Measurements from ENCODE around the gene SGCD.

Gene SGCD

DNA sequence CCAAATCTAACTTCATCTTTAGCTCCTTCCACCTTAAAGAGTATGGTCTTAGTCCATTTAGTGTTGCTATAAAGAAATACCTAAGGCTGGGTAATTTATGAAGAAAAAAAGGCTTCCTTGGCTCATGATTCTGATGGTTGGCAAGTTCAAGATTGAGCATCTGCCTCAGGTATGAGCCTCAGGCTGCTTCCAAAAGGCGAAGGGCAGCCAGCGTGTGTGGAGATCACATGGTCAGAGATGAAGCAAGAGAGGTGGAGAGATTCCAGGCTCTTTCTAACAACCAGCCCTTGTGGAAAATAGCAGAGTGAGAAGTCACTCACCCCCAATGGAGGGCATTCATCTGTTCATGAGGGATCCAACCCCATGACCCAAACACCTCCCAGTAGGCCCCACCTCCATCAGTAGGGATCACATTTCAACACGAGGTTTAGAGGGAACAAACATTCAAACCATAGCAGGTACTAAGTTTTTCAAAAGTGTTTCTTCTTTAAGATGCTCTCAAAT, 225.9 kb downstream of the SGCD start:
- no peak overlapping the region for H3K4me3 ChIP-seq (ENCODE audit: insufficient read depth in 1 of 2, low read depth in 1 of 2, low read length in 2 of 2)
- 85% methylated on average over 3 of the region's 3 CpGs for WGBS

DNA sequence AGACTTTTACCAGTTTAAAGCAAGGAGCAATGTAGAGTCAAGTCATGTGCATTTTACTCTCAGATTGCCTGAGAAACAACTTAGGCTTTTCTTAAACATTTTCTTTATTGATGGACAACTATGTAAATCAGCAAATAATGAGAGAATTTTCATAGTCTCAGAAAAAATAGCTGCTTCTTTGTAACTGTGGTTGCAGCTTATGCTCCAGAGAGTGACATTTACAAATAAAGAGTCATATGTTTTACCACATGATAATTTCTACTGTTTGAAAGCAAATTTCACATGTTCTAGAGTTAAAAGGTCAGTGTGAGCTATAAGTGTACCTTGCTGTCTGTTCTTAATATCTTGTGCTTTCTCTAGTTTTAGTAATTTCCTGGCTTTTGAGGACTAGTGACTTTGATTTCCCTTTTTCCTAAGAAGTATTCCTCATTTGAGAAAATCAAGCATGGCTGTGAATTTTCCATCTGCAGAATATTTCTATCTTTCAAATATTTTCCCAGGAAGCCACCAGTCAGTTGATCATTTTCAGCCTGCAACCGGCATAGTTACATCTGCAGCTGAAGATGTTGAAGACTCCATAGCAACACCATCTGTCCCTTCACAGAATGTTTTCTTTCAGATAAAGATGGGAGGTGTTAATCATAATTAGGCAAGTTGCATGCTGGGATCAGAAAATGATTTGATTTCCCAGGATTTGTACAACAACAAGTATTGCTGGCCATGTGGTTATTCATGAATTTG, 229.9 kb downstream of the SGCD start:
- no CpG with 5 or more reads among the region's 1 CpG for WGBS
- Histone ChIP-seq H3K36me3 (ENCODE audit: control insufficient read depth in 1 of 2, insufficient read depth in 2 of 2, low read depth in 1 of 2, low read length in 2 of 2) (no peaks in the 10 kb centered on the region), H2AK5ac (ENCODE audit: low read length, severe bottlenecking) (no peak overlapping the region), H3K27ac (ENCODE audit: low read length, poor library complexity, severe bottlenecking) (no peak overlapping the region), H2BK15ac (ENCODE audit: low read depth, poor library complexity, severe bottlenecking) (no peak overlapping the region), H3K14ac (ENCODE audit: low read length in 2 of 2) (no peak overlapping the region), H2BK5ac (ENCODE audit: low read depth, low read length, poor library complexity, severe bottlenecking) (no peak overlapping the region), H3K4ac (ENCODE audit: low read depth in 1 of 2, low read length in 2 of 2) (no peak overlapping the region), H3K79me1 (replicated peaks; ENCODE audit: low read length, poor library complexity, severe bottlenecking) (no peaks in the 10 kb centered on the region), H3K18ac (ENCODE audit: low read depth in 1 of 2, low read length in 2 of 2) (no peak overlapping the region), H2BK12ac (ENCODE audit: low read length in 2 of 2) (no peak overlapping the region), H3K4me3 (ENCODE audit: insufficient read depth in 1 of 2, low read depth in 1 of 2, low read length in 2 of 2) (no peak overlapping the region), H3K4me1 (ENCODE audit: control insufficient read depth, insufficient read depth, low read depth, low read length) (no peaks in the 10 kb centered on the region), H3K9ac (ENCODE audit: low read length) (no peak overlapping the region), H4K91ac (ENCODE audit: low read length) (no peak overlapping the region), H2AFZ (ENCODE audit: low read depth, low read length) (no peak overlapping the region), H3K23ac (ENCODE audit: low read length in 2 of 2) (no peak overlapping the region), H3K9me3 (ENCODE audit: control insufficient read depth, low read length) (no peaks in the 10 kb centered on the region), H3K27me3 (ENCODE audit: control insufficient read depth in 1 of 2, insufficient read depth in 1 of 2, low read length in 2 of 2) (no peaks in the 10 kb centered on the region), H2BK120ac (ENCODE audit: low read depth, low read length) (no peak overlapping the region), H4K8ac (ENCODE audit: low read length) (no peak overlapping the region), H3K4me2 (ENCODE audit: low read length, poor library complexity, severe bottlenecking) (no peak overlapping the region)
- no peak for DNase-seq

More for the DNA sequence above, 225.9 kb downstream of the SGCD start:
- Histone ChIP-seq H4K91ac (ENCODE audit: low read length) (no peak overlapping the region), H2BK12ac (ENCODE audit: low read length in 2 of 2) (no peak overlapping the region), H3K4ac (ENCODE audit: low read depth in 1 of 2, low read length in 2 of 2) (no peak overlapping the region), H3K4me2 (ENCODE audit: low read length, poor library complexity, severe bottlenecking) (no peak overlapping the region), H3K14ac (ENCODE audit: low read length in 2 of 2) (no peak overlapping the region), H3K23ac (ENCODE audit: low read length in 2 of 2) (no peak overlapping the region), H2AFZ (ENCODE audit: low read depth, low read length) (no peak overlapping the region), H3K27ac (ENCODE audit: low read length, poor library complexity, severe bottlenecking) (no peak overlapping the region), H2BK15ac (ENCODE audit: low read depth, poor library complexity, severe bottlenecking) (no peak overlapping the region), H2BK120ac (ENCODE audit: low read depth, low read length) (no peak overlapping the region), H3K27me3 (ENCODE audit: control insufficient read depth in 1 of 2, insufficient read depth in 1 of 2, low read length in 2 of 2) (no peaks in the 10 kb centered on the region), H3K18ac (ENCODE audit: low read depth in 1 of 2, low read length in 2 of 2) (no peak overlapping the region), H3K4me1 (ENCODE audit: control insufficient read depth, insufficient read depth, low read depth, low read length) (no peaks in the 10 kb centered on the region), H3K79me1 (replicated peaks; ENCODE audit: low read length, poor library complexity, severe bottlenecking) (no peaks in the 10 kb centered on the region), H2AK5ac (ENCODE audit: low read length, severe bottlenecking) (no peak overlapping the region), H3K36me3 (ENCODE audit: control insufficient read depth in 1 of 2, insufficient read depth in 2 of 2, low read depth in 1 of 2, low read length in 2 of 2) (no peaks in the 10 kb centered on the region), H3K9ac (ENCODE audit: low read length) (no peak overlapping the region), H4K8ac (ENCODE audit: low read length) (no peak overlapping the region), H2BK5ac (ENCODE audit: low read depth, low read length, poor library complexity, severe bottlenecking) (no peak overlapping the region), H3K9me3 (ENCODE audit: control insufficient read depth, low read length) (no peaks in the 10 kb centered on the region)
- DNase-seq, result no peak

DNA sequence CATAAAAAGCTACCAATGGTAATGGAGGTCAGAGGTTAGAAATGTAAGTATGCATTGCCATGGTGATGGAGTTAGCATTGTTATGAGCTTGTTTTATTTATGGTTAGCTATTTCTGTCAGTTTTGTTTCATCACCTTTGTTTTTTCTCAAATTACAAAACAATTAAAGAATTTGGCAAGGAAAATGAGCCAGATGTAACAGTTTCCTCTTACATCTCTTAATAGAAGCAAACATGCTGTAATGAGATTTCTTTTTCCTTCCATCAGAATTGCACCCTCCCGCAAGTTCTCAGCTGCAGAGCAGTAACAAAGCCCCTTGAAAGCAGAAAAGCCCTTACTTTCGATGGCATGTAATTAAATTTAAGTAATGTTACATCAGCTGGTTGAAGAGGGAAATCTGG, 233.0 kb downstream of the SGCD start:
- no peak for DNase-seq
- H2BK5ac ChIP-seq (ENCODE audit: low read depth, low read length, poor library complexity, severe bottlenecking), result no peak overlapping the region
- H2BK120ac ChIP-seq (ENCODE audit: low read depth, low read length), result no peak overlapping the region
- no peaks in the 10 kb centered on the region for H3K4me1 ChIP-seq (ENCODE audit: control insufficient read depth, insufficient read depth, low read depth, low read length)
- H3K9me3 ChIP-seq (ENCODE audit: control insufficient read depth, low read length), result no peaks in the 10 kb centered on the region
- no peak overlapping the region for H3K27ac ChIP-seq (ENCODE audit: low read length, poor library complexity, severe bottlenecking)
- H3K27me3 ChIP-seq (ENCODE audit: control insufficient read depth in 1 of 2, insufficient read depth in 1 of 2, low read length in 2 of 2), result no peaks in the 10 kb centered on the region
- no peak overlapping the region for H3K4me2 ChIP-seq (ENCODE audit: low read length, poor library complexity, severe bottlenecking)
- no peak overlapping the region for H2BK12ac ChIP-seq (ENCODE audit: low read length in 2 of 2)
- no peak overlapping the region for H3K18ac ChIP-seq (ENCODE audit: low read depth in 1 of 2, low read length in 2 of 2)
- no peak overlapping the region for H4K91ac ChIP-seq (ENCODE audit: low read length)
- H3K23ac ChIP-seq (ENCODE audit: low read length in 2 of 2), result no peak overlapping the region
- no peaks in the 10 kb centered on the region for H3K79me1 ChIP-seq (replicated peaks; ENCODE audit: low read length, poor library complexity, severe bottlenecking)
- H3K9ac ChIP-seq (ENCODE audit: low read length), result no peak overlapping the region
- no peak overlapping the region for H3K4ac ChIP-seq (ENCODE audit: low read depth in 1 of 2, low read length in 2 of 2)
- H3K4me3 ChIP-seq (ENCODE audit: insufficient read depth in 1 of 2, low read depth in 1 of 2, low read length in 2 of 2), result no peak overlapping the region
- no peak overlapping the region for H2AK5ac ChIP-seq (ENCODE audit: low read length, severe bottlenecking)
- no peak overlapping the region for H4K8ac ChIP-seq (ENCODE audit: low read length)
- no peak overlapping the region for H2AFZ ChIP-seq (ENCODE audit: low read depth, low read length)
- no CpG with 5 or more reads among the region's 2 CpGs for WGBS
- no peak overlapping the region for H3K14ac ChIP-seq (ENCODE audit: low read length in 2 of 2)
- no peak overlapping the region for H2BK15ac ChIP-seq (ENCODE audit: low read depth, poor library complexity, severe bottlenecking)
- no peaks in the 10 kb centered on the region for H3K36me3 ChIP-seq (ENCODE audit: control insufficient read depth in 1 of 2, insufficient read depth in 2 of 2, low read depth in 1 of 2, low read length in 2 of 2)

DNA sequence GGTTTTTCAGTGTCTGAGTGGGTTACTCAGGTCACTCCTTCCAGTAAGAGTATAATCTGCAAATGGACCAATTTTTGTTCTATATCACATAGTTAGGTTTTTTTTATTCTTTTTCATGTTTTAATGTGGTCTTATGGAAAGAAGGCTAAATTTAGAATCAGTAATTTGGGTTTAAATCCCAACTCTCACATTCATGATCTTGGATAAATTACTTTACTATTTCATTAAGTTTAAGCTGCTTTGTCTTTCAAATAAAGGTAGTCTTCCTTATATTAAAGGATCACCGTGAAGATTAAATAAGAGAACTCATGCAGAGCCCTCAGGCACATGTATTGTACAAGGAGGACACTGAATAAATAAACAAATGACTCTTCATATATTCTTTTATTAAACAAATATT, 234.7 kb downstream of the SGCD start:
- Histone ChIP-seq H3K23ac (ENCODE audit: low read length in 2 of 2) (no peak overlapping the region), H3K14ac (ENCODE audit: low read length in 2 of 2) (no peak overlapping the region), H2BK120ac (ENCODE audit: low read depth, low read length) (no peak overlapping the region), H2BK5ac (ENCODE audit: low read depth, low read length, poor library complexity, severe bottlenecking) (no peak overlapping the region), H3K9me3 (ENCODE audit: control insufficient read depth, low read length) (no peaks in the 10 kb centered on the region), H4K91ac (ENCODE audit: low read length) (no peak overlapping the region), H3K4me2 (ENCODE audit: low read length, poor library complexity, severe bottlenecking) (no peak overlapping the region), H2AFZ (ENCODE audit: low read depth, low read length) (no peak overlapping the region), H3K79me1 (replicated peaks; ENCODE audit: low read length, poor library complexity, severe bottlenecking) (no peaks in the 10 kb centered on the region), H3K27ac (ENCODE audit: low read length, poor library complexity, severe bottlenecking) (no peak overlapping the region), H3K4me1 (ENCODE audit: control insufficient read depth, insufficient read depth, low read depth, low read length) (no peaks in the 10 kb centered on the region), H2BK12ac (ENCODE audit: low read length in 2 of 2) (no peak overlapping the region), H3K18ac (ENCODE audit: low read depth in 1 of 2, low read length in 2 of 2) (no peak overlapping the region), H3K27me3 (ENCODE audit: control insufficient read depth in 1 of 2, insufficient read depth in 1 of 2, low read length in 2 of 2) (no peaks in the 10 kb centered on the region), H2AK5ac (ENCODE audit: low read length, severe bottlenecking) (no peak overlapping the region), H3K9ac (ENCODE audit: low read length) (no peak overlapping the region), H4K8ac (ENCODE audit: low read length) (no peak overlapping the region), H3K36me3 (ENCODE audit: control insufficient read depth in 1 of 2, insufficient read depth in 2 of 2, low read depth in 1 of 2, low read length in 2 of 2) (no peaks in the 10 kb centered on the region), H3K4ac (ENCODE audit: low read depth in 1 of 2, low read length in 2 of 2) (no peak overlapping the region), H3K4me3 (ENCODE audit: insufficient read depth in 1 of 2, low read depth in 1 of 2, low read length in 2 of 2) (no peak overlapping the region), H2BK15ac (ENCODE audit: low read depth, poor library complexity, severe bottlenecking) (no peak overlapping the region)
- no peak for DNase-seq
- no CpG with 5 or more reads among the region's 1 CpG for WGBS

Data from mesenchymal stem cell (in vitro differentiated cells and primary cell).